Adrenal gland (tissue), 5 donors: Measurements from ENCODE around the gene SNED1.

ENCODE experiments used
- CTCF ChIP-seq, 6 experiments: fragments of 450-650 bp in 4 of 6; fragments of 200-600 bp in 2 of 6; sonication (generic) in 1 of 6; IDR thresholded peaks; 1 replicate in 5 of 6; 2 replicates in 1 of 6; pipeline versions ENCODE4 v1.5.1 to v1.8.0; 2016 to 2021; ENCODE audit warnings: antibody characterized with exemption in 6 of 6, mild to moderate bottlenecking in 2 of 6, moderate library complexity in 1 of 6
- POLR2A ChIP-seq, 2 donors: fragments of 450-650 bp; IDR thresholded peaks; one replicate each; pipeline ENCODE4 v1.6.1; 2017; ENCODE audit warnings: antibody characterized with exemption in 2 of 2, mild to moderate bottlenecking in 2 of 2, moderate library complexity in 1 of 2
- donor health status: DM: no; HTN: no; CAD: no.

GRCh38 chr2:241035818-241036396 lies 37.5 kb downstream of the SNED1 start:
- TF ChIP-seq POLR2A (IDR thresholded peaks at IDR 0.05): no peak
- no peak for TF ChIP-seq CTCF (IDR thresholded peaks at IDR 0.05)
